Heart left ventricle (tissue), 13 donors: Measurements from ENCODE around the gene VPS26B.

Experiments
- POLR2A ChIP-seq, 2 donors: fragments of 450-650 bp; IDR thresholded peaks; one replicate each; pipeline ENCODE4 v1.6.1; 2017; ENCODE audit warnings: antibody characterized with exemption in 2 of 2, mild to moderate bottlenecking in 2 of 2, moderate library complexity in 2 of 2
- TF ChIP-seq, protein P1 (sequence below), 12 donors: fragments of 200-600 bp; sonication (generic) in 4 of 12; IDR thresholded peaks; one replicate each; pipeline versions ENCODE4 v1.5.0 to v1.8.0; 2018 to 2022; ENCODE audit warnings: antibody characterized with exemption in 12 of 12, mild to moderate bottlenecking in 5 of 12
- donor health status: ischemic (EF 13 %, LVEDD 7.1; RV severe dilation, severe dysfunction).
- donor health status: DM: no; HTN: yes; CAD: no.
- donor health status: DM: no; HTN: no; CAD: no.
- donor health status: ischemic (EF 25% LVEDD 6.9; RV normal size, moderate dysfunction).
- donor health status: ischemic (EF 25% LVEDD 5.7; RV mildly dilated, moderate dysfunction).
- donor health status: ischemic (EF 35%, LVEDD 5.7; RV mildly dilated, moderate dysfunction).
- donor health status: nonischemic (EF 11% LVEDD 7.7; RV severe dilation, severe dysfunction).
- donor health status: DM: yes; HTN: yes; CAD: no.
- donor health status: PGD.
- donor health status: ischemic (EF 29% LVEDD 5.4; RV normal size, mild dysfunction).
- donor health status: nonischemic (EF 23%, LVEDD 6.1; RV moderate dilation, normal function).

DNA sequence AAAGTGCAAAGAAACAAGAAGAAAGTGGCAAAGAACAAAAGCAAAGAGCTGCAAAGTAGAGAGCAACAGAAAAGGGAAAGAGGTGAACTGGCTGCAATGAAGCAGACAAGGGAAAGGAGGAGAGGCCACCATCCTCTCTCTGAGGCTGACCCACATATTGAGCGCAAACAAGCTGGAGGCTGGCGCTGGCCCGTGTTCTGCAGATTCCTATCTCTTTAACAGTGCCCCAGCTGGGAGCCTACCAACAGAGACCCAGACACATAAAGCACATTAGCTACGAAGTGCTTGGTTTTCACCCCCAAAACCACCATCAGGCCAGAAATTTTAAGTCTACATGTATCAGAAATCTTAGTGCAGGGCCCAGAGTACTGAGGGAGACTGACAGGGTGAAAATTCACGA, 18.3 kb upstream of the VPS26B start:
- TF ChIP-seq, protein P1, sequence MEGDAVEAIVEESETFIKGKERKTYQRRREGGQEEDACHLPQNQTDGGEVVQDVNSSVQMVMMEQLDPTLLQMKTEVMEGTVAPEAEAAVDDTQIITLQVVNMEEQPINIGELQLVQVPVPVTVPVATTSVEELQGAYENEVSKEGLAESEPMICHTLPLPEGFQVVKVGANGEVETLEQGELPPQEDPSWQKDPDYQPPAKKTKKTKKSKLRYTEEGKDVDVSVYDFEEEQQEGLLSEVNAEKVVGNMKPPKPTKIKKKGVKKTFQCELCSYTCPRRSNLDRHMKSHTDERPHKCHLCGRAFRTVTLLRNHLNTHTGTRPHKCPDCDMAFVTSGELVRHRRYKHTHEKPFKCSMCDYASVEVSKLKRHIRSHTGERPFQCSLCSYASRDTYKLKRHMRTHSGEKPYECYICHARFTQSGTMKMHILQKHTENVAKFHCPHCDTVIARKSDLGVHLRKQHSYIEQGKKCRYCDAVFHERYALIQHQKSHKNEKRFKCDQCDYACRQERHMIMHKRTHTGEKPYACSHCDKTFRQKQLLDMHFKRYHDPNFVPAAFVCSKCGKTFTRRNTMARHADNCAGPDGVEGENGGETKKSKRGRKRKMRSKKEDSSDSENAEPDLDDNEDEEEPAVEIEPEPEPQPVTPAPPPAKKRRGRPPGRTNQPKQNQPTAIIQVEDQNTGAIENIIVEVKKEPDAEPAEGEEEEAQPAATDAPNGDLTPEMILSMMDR (IDR thresholded peaks at IDR 0.05): no peak
- TF ChIP-seq POLR2A (IDR thresholded peaks at IDR 0.05): no peak
